ENCODE data around the gene TPSAB1. TPM values are rescaled to one million over a fixed set of nuclear protein-coding genes. Genes with fewer than 3 reads are reported as not detected.

TPSAB1 gene
- total RNA-seq, 1 experiment from 2014 or later: not detected

- no peak for DNase-seq
- Histone ChIP-seq H3K9me3 (replicated peaks) (no peaks in the 10 kb centered on the region), H3K27ac (no peak overlapping the region), H3K36me3 (no peaks in the 10 kb centered on the region), H3K27me3 (peaks cover 9% of the 10 kb centered on the region; the same call in 1 of the 2 replicates), H3K4me3 (no peak overlapping the region), H3K4me1 (no peaks in the 10 kb centered on the region)
Observed at GRCh38 chr16:1216681-1217400, 23.7 kb upstream of the TPSAB1 start.

DNA sequence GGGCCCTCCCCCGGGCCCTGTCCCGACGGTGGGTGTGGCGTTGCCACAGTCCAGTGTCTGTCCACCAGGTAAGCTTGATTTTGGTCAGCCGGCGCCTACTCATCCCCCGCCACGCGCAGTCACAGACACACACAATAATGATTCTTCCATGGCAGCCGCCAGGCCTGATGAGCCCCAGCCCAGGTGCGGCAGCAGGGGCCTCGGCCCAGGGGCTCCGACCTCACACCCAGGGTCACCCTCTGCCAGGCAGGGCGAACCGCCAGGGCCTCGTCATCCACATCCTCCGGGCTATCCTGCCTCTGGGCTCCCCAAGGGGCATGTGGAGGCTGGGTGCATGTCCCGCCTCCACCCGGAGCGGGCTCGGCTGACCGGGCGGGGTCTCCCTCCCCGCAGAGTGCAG is 23.0 kb upstream of the TPSAB1 start:
- no peak for DNase-seq
- Histone ChIP-seq H3K4me3 (no peak overlapping the region), H3K27me3 (peaks cover 14% of the 10 kb centered on the region)

DNA sequence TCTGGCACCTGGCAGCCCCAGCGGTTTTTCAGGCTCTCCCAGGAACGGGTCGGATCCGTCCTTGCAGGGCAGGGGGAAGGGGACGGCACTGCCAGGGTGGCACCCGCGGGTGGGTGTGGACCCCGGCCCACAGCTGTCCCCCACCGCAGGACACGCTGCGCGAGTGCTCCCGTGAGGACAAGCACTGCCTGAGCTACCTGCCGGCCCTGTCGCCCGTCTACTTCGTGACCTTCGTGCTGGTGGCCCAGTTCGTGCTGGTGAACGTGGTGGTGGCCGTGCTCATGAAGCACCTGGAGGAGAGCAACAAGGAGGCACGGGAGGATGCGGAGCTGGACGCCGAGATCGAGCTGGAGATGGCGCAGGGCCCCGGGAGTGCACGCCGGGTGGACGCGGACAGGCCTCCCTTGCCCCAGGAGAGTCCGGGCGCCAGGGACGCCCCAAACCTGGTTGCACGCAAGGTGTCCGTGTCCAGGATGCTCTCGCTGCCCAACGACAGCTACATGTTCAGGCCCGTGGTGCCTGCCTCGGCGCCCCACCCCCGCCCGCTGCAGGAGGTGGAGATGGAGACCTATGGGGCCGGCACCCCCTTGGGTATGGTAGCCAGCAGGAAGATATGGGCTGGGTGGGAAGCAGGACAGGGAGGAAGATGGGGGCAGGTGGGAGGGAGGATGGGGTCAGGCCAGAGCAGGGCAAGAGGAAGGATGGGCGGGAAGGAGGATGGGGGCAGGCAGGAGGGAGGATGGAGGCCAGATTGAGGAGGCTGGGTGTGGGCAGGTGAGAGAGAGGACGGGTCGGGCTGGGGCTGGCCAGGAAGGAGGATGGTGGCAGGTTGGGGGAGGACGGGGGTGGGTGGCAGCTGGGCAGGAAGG is 22.2 kb upstream of the TPSAB1 start:
- H3K4me3 ChIP-seq: no peak overlapping the region
- H3K4me1 ChIP-seq: no peaks in the 10 kb centered on the region
- H3K36me3 ChIP-seq: no peaks in the 10 kb centered on the region
- DNase-seq: no peak
- H3K27me3 ChIP-seq: peaks cover 14% of the 10 kb centered on the region
- no peak overlapping the region for H3K27ac ChIP-seq
- H3K9me3 ChIP-seq (replicated peaks): no peaks in the 10 kb centered on the region

More for the DNA sequence above, 23.0 kb upstream of the TPSAB1 start:
- Histone ChIP-seq H3K36me3 (no peaks in the 10 kb centered on the region), H3K9me3 (replicated peaks) (no peaks in the 10 kb centered on the region), H3K27ac (no peak overlapping the region), H3K4me1 (no peaks in the 10 kb centered on the region)

DNA sequence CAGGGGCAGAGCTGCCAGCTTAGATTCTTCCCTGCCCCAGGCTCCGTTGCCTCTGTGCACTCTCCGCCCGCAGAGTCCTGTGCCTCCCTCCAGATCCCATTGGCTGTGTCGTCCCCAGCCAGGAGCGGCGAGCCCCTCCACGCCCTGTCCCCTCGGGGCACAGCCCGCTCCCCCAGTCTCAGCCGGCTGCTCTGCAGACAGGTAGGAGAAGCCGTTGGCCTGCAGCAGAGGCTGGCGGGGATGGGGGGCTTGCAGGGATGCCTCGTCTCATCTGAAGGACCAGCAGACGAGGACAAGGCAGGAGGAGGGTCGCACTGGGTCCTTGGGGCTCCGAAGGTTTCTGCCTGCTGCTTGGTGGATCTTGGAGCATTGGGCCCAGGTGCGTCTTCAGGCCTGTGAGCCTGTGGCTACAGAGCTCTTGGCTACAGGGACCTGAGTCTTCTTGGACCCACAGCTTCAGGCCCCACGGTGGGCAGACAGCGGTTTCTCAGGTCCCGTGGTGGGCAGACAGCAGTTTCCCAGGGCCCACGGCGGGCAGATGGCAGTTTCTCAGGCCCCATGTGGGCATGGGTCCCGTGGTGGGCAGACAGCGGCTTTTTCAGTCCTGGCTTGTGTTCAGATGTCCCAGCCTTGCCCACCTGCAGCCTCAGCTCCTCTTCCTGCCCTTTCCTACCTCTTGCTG is 21.4 kb upstream of the TPSAB1 start:
- no peaks in the 10 kb centered on the region for H3K36me3 ChIP-seq
- no peaks in the 10 kb centered on the region for H3K9me3 ChIP-seq (replicated peaks)
- no peaks in the 10 kb centered on the region for H3K4me1 ChIP-seq
- H3K4me3 ChIP-seq: no peak overlapping the region
- DNase-seq: no peak
- peaks cover 14% of the 10 kb centered on the region for H3K27me3 ChIP-seq
- H3K27ac ChIP-seq: no peak overlapping the region

- H3K4me3 ChIP-seq: no peak overlapping the region
- H3K27me3 ChIP-seq: peaks cover 23% of the 10 kb centered on the region
- no peak for DNase-seq
- no peaks in the 10 kb centered on the region for H3K4me1 ChIP-seq
- H3K9me3 ChIP-seq (replicated peaks): no peaks in the 10 kb centered on the region
- no peak overlapping the region for H3K27ac ChIP-seq
- no peaks in the 10 kb centered on the region for H3K36me3 ChIP-seq
Observed at GRCh38 chr16:1220098-1220728, 20.3 kb upstream of the TPSAB1 start.

DNA sequence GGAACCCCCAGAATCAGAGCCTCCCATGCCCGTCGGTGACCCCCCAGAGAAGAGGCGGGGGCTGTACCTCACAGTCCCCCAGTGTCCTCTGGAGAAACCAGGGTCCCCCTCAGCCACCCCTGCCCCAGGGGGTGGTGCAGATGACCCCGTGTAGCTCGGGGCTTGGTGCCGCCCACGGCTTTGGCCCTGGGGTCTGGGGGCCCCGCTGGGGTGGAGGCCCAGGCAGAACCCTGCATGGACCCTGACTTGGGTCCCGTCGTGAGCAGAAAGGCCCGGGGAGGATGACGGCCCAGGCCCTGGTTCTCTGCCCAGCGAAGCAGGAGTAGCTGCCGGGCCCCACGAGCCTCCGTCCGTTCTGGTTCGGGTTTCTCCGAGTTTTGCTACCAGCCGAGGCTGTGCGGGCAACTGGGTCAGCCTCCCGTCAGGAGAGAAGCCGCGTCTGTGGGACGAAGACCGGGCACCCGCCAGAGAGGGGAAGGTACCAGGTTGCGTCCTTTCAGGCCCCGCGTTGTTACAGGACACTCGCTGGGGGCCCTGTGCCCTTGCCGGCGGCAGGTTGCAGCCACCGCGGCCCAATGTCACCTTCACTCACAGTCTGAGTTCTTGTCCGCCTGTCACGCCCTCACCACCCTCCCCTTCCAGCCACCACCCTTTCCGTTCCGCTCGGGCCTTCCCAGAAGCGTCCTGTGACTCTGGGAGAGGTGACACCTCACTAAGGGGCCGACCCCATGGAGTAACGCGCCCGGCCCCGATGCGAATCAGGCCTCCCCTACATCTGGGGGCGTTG is 19.5 kb upstream of the TPSAB1 start:
- H3K4me3 ChIP-seq: no peak overlapping the region
- H3K9me3 ChIP-seq (replicated peaks): no peaks in the 10 kb centered on the region
- H3K27me3 ChIP-seq: peaks cover 27% of the 10 kb centered on the region
- DNase-seq: no peak
- no peaks in the 10 kb centered on the region for H3K4me1 ChIP-seq
- no peak overlapping the region for H3K27ac ChIP-seq
- H3K36me3 ChIP-seq: no peaks in the 10 kb centered on the region

- H3K4me1 ChIP-seq: no peaks in the 10 kb centered on the region
- no peaks in the 10 kb centered on the region for H3K36me3 ChIP-seq
- no peak overlapping the region for H3K27ac ChIP-seq
- no peaks in the 10 kb centered on the region for H3K9me3 ChIP-seq (replicated peaks)
- no peak overlapping the region for H3K4me3 ChIP-seq
- peaks cover 27% of the 10 kb centered on the region for H3K27me3 ChIP-seq
- no peak for DNase-seq
Observed at GRCh38 chr16:1221628-1222552, 18.6 kb upstream of the TPSAB1 start.

- H3K9me3 ChIP-seq (replicated peaks): no peaks in the 10 kb centered on the region
- H3K4me3 ChIP-seq: no peak overlapping the region
- no peak for DNase-seq
- peaks cover 27% of the 10 kb centered on the region for H3K27me3 ChIP-seq
- no peaks in the 10 kb centered on the region for H3K4me1 ChIP-seq
- H3K27ac ChIP-seq: no peak overlapping the region
- no peaks in the 10 kb centered on the region for H3K36me3 ChIP-seq
Observed at GRCh38 chr16:1222553-1223354, 17.8 kb upstream of the TPSAB1 start.

GRCh38 chr16:1223355-1224214 is 16.9 kb upstream of the TPSAB1 start:
- Histone ChIP-seq H3K27me3 (peaks cover 27% of the 10 kb centered on the region), H3K4me3 (no peak overlapping the region), H3K9me3 (replicated peaks) (no peaks in the 10 kb centered on the region), H3K4me1 (no peaks in the 10 kb centered on the region), H3K27ac (no peak overlapping the region), H3K36me3 (no peaks in the 10 kb centered on the region)
- DNase-seq: no peak

DNA sequence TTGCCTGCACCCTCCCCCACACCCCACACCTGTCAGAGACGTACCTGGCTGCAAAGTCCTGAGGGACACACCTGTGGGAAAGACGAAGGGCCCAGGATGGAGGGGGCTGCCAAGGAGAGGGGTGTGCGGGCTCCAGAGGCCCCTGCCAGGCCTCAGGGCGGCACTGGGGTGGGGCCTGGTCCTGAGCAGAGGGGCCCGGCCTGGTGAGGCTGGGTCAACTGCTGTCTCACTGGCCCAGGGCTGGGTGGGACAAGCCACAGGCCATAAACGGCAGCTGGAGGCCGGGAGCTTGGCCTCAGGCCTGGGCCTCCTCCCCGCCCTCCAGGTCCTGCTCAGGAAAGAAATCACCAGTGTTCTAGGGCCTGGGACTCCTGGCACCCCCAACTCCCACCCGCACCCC is 15.9 kb upstream of the TPSAB1 start:
- H3K9me3 ChIP-seq (replicated peaks): no peaks in the 10 kb centered on the region
- no peak overlapping the region for H3K27ac ChIP-seq
- no peak for DNase-seq
- H3K27me3 ChIP-seq: peaks cover 20% of the 10 kb centered on the region
- no peaks in the 10 kb centered on the region for H3K36me3 ChIP-seq
- H3K4me3 ChIP-seq: no peak overlapping the region
- no peaks in the 10 kb centered on the region for H3K4me1 ChIP-seq

- Histone ChIP-seq H3K27me3 (peaks cover 18% of the 10 kb centered on the region), H3K9me3 (replicated peaks) (no peaks in the 10 kb centered on the region), H3K4me1 (no peaks in the 10 kb centered on the region), H3K27ac (no peak within 1 kb of the TSS), H3K36me3 (no peaks in the 10 kb centered on the region), H3K4me3 (no peak within 1 kb of the TSS)
- DNase-seq: no peak
Observed at GRCh38 chr16:1225051-1225451, 15.5 kb upstream of the TPSAB1 start, which contains the start of gene TPSG1. TSS of gene TPSG1 (minus strand) at chr16:1225268. CDS start at chr16:1225252, 16 bp downstream.
